ENCODE data around the gene CTPS1. TPM values are rescaled to one million over a fixed set of nuclear protein-coding genes. Genes with fewer than 3 reads are reported as not detected.

The CTPS1 gene
- total and polyA plus RNA-seq, 2 experiments from 2014 or later = 31.9 to 44.9 TPM

DNA sequence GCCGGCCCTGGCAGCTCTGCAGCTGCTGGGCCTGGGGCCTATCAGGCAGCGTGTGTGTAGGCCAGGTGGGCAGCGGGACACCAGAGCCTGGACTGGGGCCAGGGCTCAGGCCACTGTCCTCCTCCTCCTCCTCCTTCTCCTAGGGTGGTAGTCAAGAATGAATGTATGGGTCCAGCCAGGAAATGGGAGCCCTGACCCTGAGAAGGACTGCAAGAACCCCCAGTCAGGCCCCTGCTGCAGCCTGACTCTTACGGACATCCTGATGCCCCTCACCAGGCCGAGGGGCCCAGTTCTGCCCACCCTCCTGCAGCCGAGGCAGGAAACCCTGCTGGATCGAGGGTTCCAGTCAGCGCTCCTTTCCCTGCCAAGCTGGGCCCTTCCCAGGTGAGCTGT lies 38.5 kb downstream of the CTPS1 start:
- H4K20me1 ChIP-seq (ENCODE audit: insufficient read depth, poor library complexity, severe bottlenecking) = no peaks in the 10 kb centered on the region
- H2AFZ ChIP-seq = no peak overlapping the region
- TF ChIP-seq, protein P1, sequence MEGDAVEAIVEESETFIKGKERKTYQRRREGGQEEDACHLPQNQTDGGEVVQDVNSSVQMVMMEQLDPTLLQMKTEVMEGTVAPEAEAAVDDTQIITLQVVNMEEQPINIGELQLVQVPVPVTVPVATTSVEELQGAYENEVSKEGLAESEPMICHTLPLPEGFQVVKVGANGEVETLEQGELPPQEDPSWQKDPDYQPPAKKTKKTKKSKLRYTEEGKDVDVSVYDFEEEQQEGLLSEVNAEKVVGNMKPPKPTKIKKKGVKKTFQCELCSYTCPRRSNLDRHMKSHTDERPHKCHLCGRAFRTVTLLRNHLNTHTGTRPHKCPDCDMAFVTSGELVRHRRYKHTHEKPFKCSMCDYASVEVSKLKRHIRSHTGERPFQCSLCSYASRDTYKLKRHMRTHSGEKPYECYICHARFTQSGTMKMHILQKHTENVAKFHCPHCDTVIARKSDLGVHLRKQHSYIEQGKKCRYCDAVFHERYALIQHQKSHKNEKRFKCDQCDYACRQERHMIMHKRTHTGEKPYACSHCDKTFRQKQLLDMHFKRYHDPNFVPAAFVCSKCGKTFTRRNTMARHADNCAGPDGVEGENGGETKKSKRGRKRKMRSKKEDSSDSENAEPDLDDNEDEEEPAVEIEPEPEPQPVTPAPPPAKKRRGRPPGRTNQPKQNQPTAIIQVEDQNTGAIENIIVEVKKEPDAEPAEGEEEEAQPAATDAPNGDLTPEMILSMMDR (IDR thresholded peaks at IDR 0.05; ENCODE audit: poor library complexity) = no peak
- TF ChIP-seq EZH2phosphoT487 (IDR thresholded peaks at IDR 0.05; ENCODE audit: low read depth, severe bottlenecking, unreplicated experiment) (no peak), EZH2 (IDR thresholded peaks at IDR 0.05; ENCODE audit: borderline replicate concordance) (no peak)

DNA sequence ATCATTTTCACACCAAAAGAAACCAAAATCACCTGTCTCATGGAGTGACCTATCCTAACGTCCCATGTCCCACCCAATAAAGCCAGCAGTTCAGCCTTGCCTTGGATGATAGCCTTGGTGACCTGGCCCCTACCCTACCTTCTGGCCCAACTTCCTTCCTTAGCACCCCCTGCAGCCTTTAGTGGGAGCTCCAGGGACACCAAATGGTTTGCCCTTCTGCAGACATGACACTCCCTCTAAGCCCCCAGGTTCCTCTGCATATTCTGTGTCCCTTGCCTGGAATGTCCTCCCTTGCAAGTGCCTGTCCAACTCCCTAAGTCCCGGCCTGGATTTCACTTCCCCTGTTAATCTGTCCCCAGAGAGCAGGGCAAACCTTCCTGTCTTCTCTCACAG lies 39.9 kb downstream of the CTPS1 start:
- Histone ChIP-seq H3K27me3 (no peaks in the 10 kb centered on the region), H3K9me3 (ENCODE audit: low read depth) (no peaks in the 10 kb centered on the region), H3K4me2 (no peak overlapping the region), H3K9me2 (replicated peaks; ENCODE audit: insufficient read depth) (no peaks in the 10 kb centered on the region), H3K79me2 (no peaks in the 10 kb centered on the region), H4K20me1 (ENCODE audit: insufficient read depth, poor library complexity, severe bottlenecking) (no peaks in the 10 kb centered on the region), H3K4me3 (no peak overlapping the region), H3K36me3 (replicated peaks; ENCODE audit: insufficient read depth, low read depth) (no peaks in the 10 kb centered on the region), H3K4me1 (ENCODE audit: insufficient read depth) (no peaks in the 10 kb centered on the region), H2AFZ (no peak overlapping the region), H3K27ac (no peak overlapping the region)
- DNase-seq (ENCODE audit: low spot score) = no peak
- 79% methylated on average over 2 of the region's 2 CpGs for WGBS (ENCODE audit: low lambda C conversion rate, missing lambda C conversion rate)
- TF ChIP-seq EZH2phosphoT487 (IDR thresholded peaks at IDR 0.05; ENCODE audit: low read depth, severe bottlenecking, unreplicated experiment) (no peak), EZH2 (IDR thresholded peaks at IDR 0.05; ENCODE audit: borderline replicate concordance) (no peak)
- TF ChIP-seq, protein P1 (IDR thresholded peaks at IDR 0.05; ENCODE audit: poor library complexity) = no peak

More for the DNA sequence above, 38.5 kb downstream of the CTPS1 start:
- Histone ChIP-seq H3K79me2 (no peaks in the 10 kb centered on the region), H3K27me3 (no peaks in the 10 kb centered on the region), H3K36me3 (replicated peaks; ENCODE audit: insufficient read depth, low read depth) (no peaks in the 10 kb centered on the region), H3K9me3 (ENCODE audit: low read depth) (no peaks in the 10 kb centered on the region), H3K4me3 (no peak overlapping the region), H3K4me2 (no peak overlapping the region), H3K27ac (no peak overlapping the region), H3K4me1 (ENCODE audit: insufficient read depth) (no peaks in the 10 kb centered on the region), H3K9me2 (replicated peaks; ENCODE audit: insufficient read depth) (no peaks in the 10 kb centered on the region)
- DNase-seq (ENCODE audit: low spot score) = no peak
- WGBS (ENCODE audit: low lambda C conversion rate, missing lambda C conversion rate) = 98% methylated on average over 8 of the region's 8 CpGs

DNA sequence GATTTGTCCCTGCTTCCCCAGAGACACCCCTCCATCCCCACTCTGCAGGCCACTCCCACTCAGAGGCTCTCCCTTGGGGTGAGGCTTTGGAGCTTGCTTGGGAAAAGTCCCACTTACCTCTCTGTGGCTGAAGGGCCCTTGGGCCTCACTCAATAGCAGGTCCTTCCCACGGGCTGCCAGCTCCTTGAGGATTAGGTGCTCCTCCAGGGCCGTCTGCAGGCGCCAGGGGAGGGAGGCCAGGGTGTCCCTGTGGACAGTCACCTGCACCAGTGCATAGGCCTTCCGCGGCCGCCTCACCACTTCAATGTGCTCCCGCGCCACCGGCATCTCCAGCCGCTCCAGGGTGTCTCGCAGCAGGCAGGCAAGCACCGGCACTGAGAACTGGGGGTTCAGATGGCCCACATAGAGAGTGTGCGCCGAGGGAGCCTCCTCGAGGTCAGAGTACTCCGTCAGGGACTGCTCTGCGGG lies 40.6 kb downstream of the CTPS1 start:
- 92% methylated on average over 17 of the region's 17 CpGs for WGBS (ENCODE audit: low lambda C conversion rate, missing lambda C conversion rate)

DNA sequence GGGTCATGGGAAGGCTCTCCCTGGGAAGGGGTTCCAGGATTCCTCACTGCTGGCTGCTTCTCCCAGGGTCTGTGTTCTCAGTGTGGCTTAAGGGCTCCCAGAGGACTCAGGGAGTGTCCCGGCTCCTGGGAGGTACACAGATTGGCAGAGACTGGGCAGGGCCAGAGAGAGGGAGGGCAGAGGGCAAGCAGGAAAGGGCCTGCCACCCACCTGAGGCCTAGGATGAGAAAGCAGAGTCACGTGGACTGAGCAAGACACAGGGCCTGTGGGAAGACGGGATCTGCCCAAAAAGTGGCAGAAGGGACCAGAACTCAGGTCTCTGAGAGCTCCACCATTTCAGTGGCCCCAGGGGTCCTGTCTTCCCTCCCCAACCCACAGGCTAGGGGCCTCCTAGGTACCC lies 41.2 kb downstream of the CTPS1 start:
- Histone ChIP-seq H3K9me2 (replicated peaks; ENCODE audit: insufficient read depth) (no peaks in the 10 kb centered on the region), H3K27me3 (no peaks in the 10 kb centered on the region), H3K4me2 (no peak overlapping the region), H2AFZ (no peak overlapping the region), H3K4me1 (ENCODE audit: insufficient read depth) (no peaks in the 10 kb centered on the region), H3K27ac (no peak overlapping the region), H3K79me2 (no peaks in the 10 kb centered on the region), H3K36me3 (replicated peaks; ENCODE audit: insufficient read depth, low read depth) (no peaks in the 10 kb centered on the region), H3K9me3 (ENCODE audit: low read depth) (no peaks in the 10 kb centered on the region), H4K20me1 (ENCODE audit: insufficient read depth, poor library complexity, severe bottlenecking) (no peaks in the 10 kb centered on the region), H3K4me3 (no peak overlapping the region)
- WGBS (ENCODE audit: low lambda C conversion rate, missing lambda C conversion rate) = 72% methylated on average over 3 of the region's 3 CpGs
- DNase-seq (ENCODE audit: low spot score) = no peak
- TF ChIP-seq EZH2phosphoT487 (IDR thresholded peaks at IDR 0.05; ENCODE audit: low read depth, severe bottlenecking, unreplicated experiment) = no peak
- no peak for TF ChIP-seq EZH2 (IDR thresholded peaks at IDR 0.05; ENCODE audit: borderline replicate concordance)
- TF ChIP-seq, protein P1 (IDR thresholded peaks at IDR 0.05; ENCODE audit: poor library complexity) = no peak

More for the DNA sequence above, 40.6 kb downstream of the CTPS1 start:
- Histone ChIP-seq H3K4me2 (no peak overlapping the region), H2AFZ (no peak overlapping the region), H3K79me2 (no peaks in the 10 kb centered on the region), H4K20me1 (ENCODE audit: insufficient read depth, poor library complexity, severe bottlenecking) (no peaks in the 10 kb centered on the region), H3K27ac (no peak overlapping the region), H3K9me2 (replicated peaks; ENCODE audit: insufficient read depth) (no peaks in the 10 kb centered on the region), H3K4me1 (ENCODE audit: insufficient read depth) (no peaks in the 10 kb centered on the region), H3K36me3 (replicated peaks; ENCODE audit: insufficient read depth, low read depth) (no peaks in the 10 kb centered on the region), H3K9me3 (ENCODE audit: low read depth) (no peaks in the 10 kb centered on the region), H3K4me3 (no peak overlapping the region), H3K27me3 (no peaks in the 10 kb centered on the region)
- TF ChIP-seq EZH2phosphoT487 (IDR thresholded peaks at IDR 0.05; ENCODE audit: low read depth, severe bottlenecking, unreplicated experiment) = no peak
- DNase-seq (ENCODE audit: low spot score) = no peak

Measured in hepatocyte (in vitro differentiated cells).